Neural cell (in vitro differentiated cells): ENCODE measurements around the gene PTTG1IP. TPM values are rescaled to one million over a fixed set of nuclear protein-coding genes. Genes with fewer than 3 reads are reported as not detected.

ENCODE experiments used
- H2AFZ ChIP-seq: fragments of 200-600, 300-800 bp; sonication (generic), shearing (Covaris generic); 2 replicates; pipeline ENCODE4 v1.6.0; 2014; ENCODE audit warnings: low read depth, mild to moderate bottlenecking, antibody characterized with exemption, low read length, moderate library complexity
- H3F3A ChIP-seq: fragments of 200-600 bp; shearing (Covaris generic); 2 replicates; pipeline ENCODE4 v1.6.1; 2016; ENCODE audit warnings: mild to moderate bottlenecking, moderate library complexity, mixed read lengths, antibody characterized with exemption, low read length; ENCODE audit not compliant: insufficient read depth, poor library complexity, severe bottlenecking
- H3K27ac ChIP-seq: fragments of 200-600, 300-800 bp; sonication (generic), shearing (Covaris generic); 2 replicates; pipeline ENCODE4 v1.5.1; 2014; ENCODE audit warnings: mild to moderate bottlenecking, low read length, moderate library complexity
- H3K27me3 ChIP-seq: fragments of 300-800, 200-600 bp; sonication (generic), shearing (Covaris generic); 2 replicates; pipeline ENCODE4 v1.6.0; 2014; ENCODE audit warnings: mild to moderate bottlenecking, low read depth, low read length, moderate library complexity; ENCODE audit not compliant: insufficient read depth
- H3K36me3 ChIP-seq: fragments of 300-800, 200-600 bp; sonication (generic), shearing (Covaris generic); 2 replicates; pipeline ENCODE4 v1.5.1; 2014; ENCODE audit warnings: mild to moderate bottlenecking, antibody characterized with exemption, low read length, moderate library complexity; ENCODE audit not compliant: insufficient read depth
- H3K4me2 ChIP-seq: fragments of 300-800, 200-600 bp; sonication (generic), shearing (Covaris generic); 2 replicates; pipeline ENCODE4 v1.6.0; 2014; ENCODE audit warnings: mild to moderate bottlenecking, low read length
- H3K4me3 ChIP-seq: fragments of 300-800, 200-600 bp; sonication (generic), shearing (Covaris generic); 2 replicates; pipeline ENCODE4 v1.5.1; 2014; ENCODE audit warnings: mild to moderate bottlenecking, low read length, moderate library complexity
- H3K79me2 ChIP-seq: fragments of 200-600 bp; shearing (Covaris generic); replicated peaks from 2 replicates; pipeline ENCODE4 v1.6.0; 2014; ENCODE audit warnings: mild to moderate bottlenecking, low read length, moderate library complexity; ENCODE audit not compliant: insufficient read depth
- H3K9ac ChIP-seq: fragments of 300-800, 200-600 bp; sonication (generic), shearing (Covaris generic); 2 replicates; pipeline ENCODE4 v1.6.1; 2016; ENCODE audit warnings: mild to moderate bottlenecking, low read length, mixed read lengths
- H3K9me2 ChIP-seq: fragments of 200-600 bp; shearing (Covaris generic); 2 replicates; pipeline ENCODE4 v1.6.1; 2016; ENCODE audit warnings: mild to moderate bottlenecking, low read length, mixed read lengths; ENCODE audit not compliant: insufficient read depth
- H3K9me3 ChIP-seq: fragments of 200-600, 300-800 bp; sonication (generic), shearing (Covaris generic); 2 replicates; pipeline ENCODE4 v1.6.1; 2016; ENCODE audit warnings: mild to moderate bottlenecking, mixed run types, low read length, moderate library complexity, mixed read lengths
- H4K20me1 ChIP-seq: fragments of 200-600 bp; shearing (Covaris generic); 2 replicates; pipeline ENCODE4 v1.6.1; 2016; ENCODE audit warnings: mild to moderate bottlenecking, mixed run types; ENCODE audit not compliant: insufficient read depth
- CTCF ChIP-seq: fragments of 450-650 bp; IDR thresholded peaks from 2 replicates; pipeline ENCODE4 v1.5.1; 2014; ENCODE audit warnings: antibody characterized with exemption, mild to moderate bottlenecking, moderate library complexity; ENCODE audit not compliant: poor library complexity, severe bottlenecking
- EP300 ChIP-seq: fragments of 450-650 bp; conservative IDR thresholded peaks from 2 replicates; pipeline ENCODE4 v1.6.1; 2014; ENCODE audit warnings: antibody characterized with exemption, mild to moderate bottlenecking, moderate library complexity; ENCODE audit not compliant: poor library complexity, severe bottlenecking
- EZH2 ChIP-seq: fragments of 200-600, 300-800 bp; shearing (Covaris generic), sonication (generic); IDR thresholded peaks from 2 replicates; pipeline ENCODE4 v1.6.1; 2014; ENCODE audit warnings: antibody characterized with exemption, low read length, borderline replicate concordance, mild to moderate bottlenecking; ENCODE audit not compliant: insufficient read depth, poor library complexity, severe bottlenecking
- MXI1 ChIP-seq: fragments of 450-650 bp; conservative IDR thresholded peaks from 2 replicates; pipeline ENCODE4 v1.6.1; 2014; ENCODE audit warnings: antibody characterized with exemption, mild to moderate bottlenecking; ENCODE audit not compliant: poor library complexity, severe bottlenecking
- POLR2AphosphoS5 ChIP-seq: IDR thresholded peaks from 2 replicates; pipeline ENCODE4 v1.6.1; 2012
- RAD21 ChIP-seq: fragments of 450-650 bp; conservative IDR thresholded peaks from 2 replicates; pipeline ENCODE4 v1.6.1; 2014; ENCODE audit warnings: antibody characterized with exemption, mild to moderate bottlenecking, moderate library complexity
- REST ChIP-seq: IDR thresholded peaks from 2 replicates; pipeline ENCODE4 v1.6.1; 2012; ENCODE audit warnings: borderline replicate concordance
- SMC3 ChIP-seq: fragments of 450-650 bp; conservative IDR thresholded peaks from 2 replicates; pipeline ENCODE4 v1.6.1; 2014; ENCODE audit warnings: antibody characterized with exemption, mild to moderate bottlenecking, moderate library complexity; ENCODE audit not compliant: poor library complexity
- TAF1 ChIP-seq: IDR thresholded peaks from 2 replicates; pipeline ENCODE4 v1.6.1; 2012; ENCODE audit warnings: low read depth
- polyA plus RNA-seq: library from polyadenylated mRNA; depleted of rRNA; stranded (reverse); fragments of >200 nt; gene quantifications from 2 replicates; pipeline ENCODE4 v1.2.3, GENCODE V29; 2014

The PTTG1IP gene
- polyA plus RNA-seq, 1 donor from 2014 or later: 152 TPM

- Histone ChIP-seq H3K9me2 (no peaks in the 10 kb centered on the region), H3K9me3 (peaks cover 5% of the 10 kb centered on the region), H4K20me1 (no peaks in the 10 kb centered on the region), H3K9ac (no peak within 1 kb of the TSS), H3K4me3 (no peak within 1 kb of the TSS), H2AFZ (no peak within 1 kb of the TSS), H3K4me2 (no peak within 1 kb of the TSS), H3F3A (no peaks in the 10 kb centered on the region), H3K36me3 (no peaks in the 10 kb centered on the region), H3K79me2 (no peaks in the 10 kb centered on the region), H3K27me3 (peaks cover 86% of the 10 kb centered on the region), H3K27ac (no peak within 1 kb of the TSS)
- no peak for TF ChIP-seq MXI1
- no peak for TF ChIP-seq SMC3
- no peak for TF ChIP-seq TAF1
- no peak for TF ChIP-seq CTCF
- TF ChIP-seq REST: no peak
- TF ChIP-seq RAD21: no peak
- no peak for TF ChIP-seq POLR2AphosphoS5
- TF ChIP-seq EP300: no peak
- no peak for TF ChIP-seq EZH2
These were observed 47.5 kb upstream of the PTTG1IP start, which contains the start of gene ITGB2 for GRCh38 chr21:44920694-44921604. Gene ITGB2, minus strand, starts transcription at chr21:44920899. Its CDS starts 10,117 bp downstream, at chr21:44910782.

GRCh38 chr21:44919913-44920693, 46.6 kb upstream of the PTTG1IP start:
- H3K4me3 ChIP-seq: no peak overlapping the region
- no peak overlapping the region for H2AFZ ChIP-seq
- no peaks in the 10 kb centered on the region for H3F3A ChIP-seq
- no peaks in the 10 kb centered on the region for H3K9me2 ChIP-seq
- H3K9me3 ChIP-seq: peaks cover 5% of the 10 kb centered on the region
- no peaks in the 10 kb centered on the region for H4K20me1 ChIP-seq
- H3K9ac ChIP-seq: no peak overlapping the region
- TF ChIP-seq TAF1 (no peak), POLR2AphosphoS5 (no peak), EZH2 (no peak)
- H3K27ac ChIP-seq: no peak overlapping the region
- no peaks in the 10 kb centered on the region for H3K36me3 ChIP-seq
- H3K79me2 ChIP-seq: no peaks in the 10 kb centered on the region
- no peak overlapping the region for H3K4me2 ChIP-seq
- H3K27me3 ChIP-seq: peaks cover 79% of the 10 kb centered on the region
